ENCODE data around the gene ASCL4.

GRCh38 chr12:107776171-107776570 is 1.7 kb downstream of the ASCL4 start:
- TF ChIP-seq EZH2 (IDR thresholded peaks at IDR 0.05; ENCODE audit: borderline replicate concordance, low read depth, low read length, severe bottlenecking) (no peak), CTCF (IDR thresholded peaks at IDR 0.05; ENCODE audit: borderline replicate concordance, extremely low read depth, low read length, poor library complexity, severe bottlenecking) (no peak)
